Lower leg skin (tissue), 3 donors: ENCODE measurements around the gene RARB.

Experiments used
- CTCF ChIP-seq, 3 donors: fragments of 450-650 bp; IDR thresholded peaks; one replicate each; pipeline ENCODE4 v1.5.1; 2016; ENCODE audit warnings: antibody characterized with exemption in 3 of 3, mild to moderate bottlenecking in 3 of 3, moderate library complexity in 2 of 3
- POLR2A ChIP-seq, 2 donors: fragments of 450-650 bp; IDR thresholded peaks; one replicate each; pipeline ENCODE4 v1.6.1; 2016 to 2017; ENCODE audit warnings: antibody characterized with exemption in 2 of 2, mild to moderate bottlenecking in 1 of 2, moderate library complexity in 1 of 2

- no peak for TF ChIP-seq CTCF (IDR thresholded peaks at IDR 0.05)
- no peak for TF ChIP-seq POLR2A (IDR thresholded peaks at IDR 0.05)
These were observed 169.6 kb downstream of the RARB start for GRCh38 chr3:25597535-25598101.
